Esophagus muscularis mucosa (tissue), 4 donors: ENCODE measurements around the gene PGM2. TPM values are rescaled to one million over a fixed set of nuclear protein-coding genes. Genes with fewer than 3 reads are reported as not detected.
"Not testable (repeated sequence)": the region's sequence is repeated elsewhere in the genome, so short reads cannot be mapped to it uniquely, and the experiment has no call there.

ENCODE experiments used
- DNase-seq: peaks from one replicate; pipeline ENCODE4 v3.0.0-alpha.2; 2017; ENCODE audit errors: extremely low spot score
- H3K27ac ChIP-seq, 4 donors: fragments of 200-600 bp; sonication (generic); replicated peaks in 1 of 4; 1 replicate in 3 of 4; 2 replicates in 1 of 4; pipeline ENCODE4 v1.5.1; 2016 to 2019; ENCODE audit warnings: mild to moderate bottlenecking in 1 of 4
- H3K27me3 ChIP-seq, 4 donors: fragments of 200-600 bp; sonication (generic); one replicate each; pipeline versions ENCODE4 v1.5.1 to v1.6.0; 2016 to 2019
- H3K36me3 ChIP-seq, 4 donors: fragments of 200-600 bp; sonication (generic); one replicate each; pipeline ENCODE4 v1.5.1; 2016 to 2019
- H3K4me1 ChIP-seq, 4 donors: fragments of 200-600 bp; sonication (generic); one replicate each; pipeline ENCODE4 v1.5.1; 2016 to 2019
- H3K4me3 ChIP-seq, 4 donors: fragments of 200-600 bp; sonication (generic); 1 replicate in 2 of 4; 2 replicates in 2 of 4; pipeline ENCODE4 v1.5.1; 2016 to 2019; ENCODE audit warnings: mild to moderate bottlenecking in 4 of 4, moderate library complexity in 1 of 4
- H3K9me3 ChIP-seq, 4 donors: fragments of 200-600 bp; sonication (generic); 1 replicate in 3 of 4; 2 replicates in 1 of 4; pipeline ENCODE4 v1.5.1; 2016 to 2019
- CTCF ChIP-seq, 3 experiments: fragments of 200-600 bp in 2 of 3; fragments of 450-650 bp in 1 of 3; sonication (generic) in 2 of 3; IDR thresholded peaks; one replicate each; pipeline ENCODE4 v1.5.1; 2017 to 2019; ENCODE audit warnings: antibody characterized with exemption in 3 of 3, mild to moderate bottlenecking in 2 of 3, moderate library complexity in 1 of 3
- EP300 ChIP-seq: sonication (generic); formaldehyde crosslinking; IDR thresholded peaks from one replicate; pipeline ENCODE4 v1.6.1; 2017; ENCODE audit warnings: antibody characterized with exemption
- POLR2A ChIP-seq: fragments of 450-650 bp; IDR thresholded peaks from one replicate; pipeline ENCODE4 v1.6.1; 2017; ENCODE audit warnings: antibody characterized with exemption, moderate library complexity, mild to moderate bottlenecking, low read depth
- POLR2AphosphoS5 ChIP-seq, 2 donors: sonication (generic); formaldehyde crosslinking; IDR thresholded peaks; one replicate each; pipeline ENCODE4 v1.6.1; 2017; ENCODE audit warnings: antibody characterized with exemption in 2 of 2
- WGBS: methylation state at CpG from one replicate; pipeline ENCODE4 v1.1.5; 2018; 5-methylcytosine and 5-hydroxymethylcytosine counted together
- intact Hi-C: fragments of 100-400 bp; cut with DNase I; formaldehyde crosslinking; loops from one replicate; pipeline ENCODE4 v1.15.1; 2023
- total RNA-seq, 4 donors: library from RNA; depleted of rRNA; stranded (reverse); fragments of >200 nt; gene quantifications; one replicate each; pipeline versions ENCODE4 v1.1.0 to v1.2.1, GENCODE V29; 2016

PGM2 gene
- total RNA-seq, 4 donors from 2014 or later = 17.4 to 19.2 (median 18.8) TPM

GRCh38 chr4:37821953-37822605 lies 4.4 kb upstream of the PGM2 start:
- H3K27ac ChIP-seq = no peak overlapping the region

GRCh38 chr4:37825501-37825900 lies 985 bp upstream of the PGM2 start:
- Histone ChIP-seq H3K4me1 (peaks cover 18 to 37% (median 27%) of the 10 kb centered on the region in 4 donors), H3K4me3 (peak overlapping the region; percentile 68 to 90 (median 87)), H3K27ac (peak overlapping the region; percentile 83 to 92 (median 90))
- 4% methylated on average over 9 of the region's 9 CpGs for WGBS
- TF ChIP-seq CTCF (IDR thresholded peaks at IDR 0.05) = peak in 2 of 3 experiments; percentile 19 to 20
- not testable (repeated sequence) for H3K27me3 ChIP-seq, H3K36me3 ChIP-seq, H3K9me3 ChIP-seq, DNase-seq
- intact Hi-C loops = loop anchor here (5.0 to 10.0 kb wide), 4 partner anchors 47 to 152 kb away; partner anchors contain the start of gene RELL1

More at GRCh38 chr4:37821953-37822605, 4.4 kb upstream of the PGM2 start:
- Histone ChIP-seq H3K4me1 (peaks cover 6 to 17% (median 8%) of the 10 kb centered on the region in 4 donors), H3K4me3 (no peak overlapping the region), H3K36me3 (no peaks in the 10 kb centered on the region), H3K9me3 (no peaks in the 10 kb centered on the region), H3K27me3 (no peaks in the 10 kb centered on the region)
- 35% methylated on average over 4 of the region's 4 CpGs for WGBS
- DNase-seq = peak; percentile 42
- no peak for TF ChIP-seq POLR2AphosphoS5 (IDR thresholded peaks at IDR 0.05)
- TF ChIP-seq CTCF (IDR thresholded peaks at IDR 0.05) = no peak
- TF ChIP-seq POLR2A = no peak
- TF ChIP-seq EP300 = no peak
- intact Hi-C loops = loop anchor here (10.0 kb wide), 1 partner anchor 137 kb away; the partner anchor contains the start of gene RELL1

GRCh38 chr4:37825968-37826294 lies 555 bp upstream of the PGM2 start:
- intact Hi-C loops = loop anchor here (5.0 to 10.0 kb wide), 4 partner anchors 46 to 151 kb away; partner anchors contain the start of gene RELL1
- Histone ChIP-seq H3K27ac (peak overlapping the region; percentile 83 to 92 (median 90)), H3K4me1 (peaks cover 18 to 37% (median 27%) of the 10 kb centered on the region in 4 donors), H3K4me3 (peak overlapping the region; percentile 68 to 90 (median 87)), H3K27me3 (no peaks in the 10 kb centered on the region), H3K9me3 (no peaks in the 10 kb centered on the region), H3K36me3 (peaks cover 4 to 12% (median 9%) of the 10 kb centered on the region in 4 donors)
- TF ChIP-seq CTCF (IDR thresholded peaks at IDR 0.05) = no peak
- no peak for TF ChIP-seq EP300
- WGBS = under 1% methylated on average over 14 of the region's 14 CpGs
- peak; percentile 90 for DNase-seq

GRCh38 chr4:37827030-37827685 lies 672 bp downstream of the PGM2 start:
- Histone ChIP-seq H3K27ac (peak overlapping the region; percentile 83 to 92 (median 90)), H3K27me3 (no peaks in the 10 kb centered on the region), H3K9me3 (no peaks in the 10 kb centered on the region), H3K36me3 (peaks cover 6 to 22% (median 18%) of the 10 kb centered on the region in 4 donors), H3K4me1 (peaks cover 15 to 34% (median 27%) of the 10 kb centered on the region in 4 donors), H3K4me3 (peak overlapping the region; percentile 68 to 90 (median 87))
- intact Hi-C loops = loop anchor here (5.0 to 10.0 kb wide), 4 partner anchors 45 to 150 kb away; partner anchors contain the start of gene RELL1
- peak; percentile 90 for DNase-seq
- 9% methylated on average over 17 of the region's 38 CpGs for WGBS
- TF ChIP-seq POLR2A (no peak), CTCF (IDR thresholded peaks at IDR 0.05) (no peak), EP300 (no peak), POLR2AphosphoS5 (IDR thresholded peaks at IDR 0.05) (peak; percentile 34 to 42)
